Activated B cell treated with CpG ODN at 0.5 μM for 24 hours (primary cell): ENCODE data around the gene CFAP73. TPM values are rescaled to one million over a fixed set of nuclear protein-coding genes. Genes with fewer than 3 reads are reported as not detected.

Source experiments
- ATAC-seq: fragments of 200-7000 bp; cut with Tn5 transposase; one replicate; pipeline ENCODE4 v1.10.0; 2021; ENCODE audit warnings: low read depth, mild to moderate bottlenecking, moderate library complexity
- CTCF ChIA-PET: fragments of 350-600 bp; sonication (Branson Sonifier 250); formaldehyde crosslinking; loops from one replicate; lab custom pipeline; 2021; ENCODE audit warnings: antibody characterized with exemption; lab: Charles Lee
- POLR2A ChIA-PET: fragments of 350-600 bp; sonication (Branson Sonifier 250); formaldehyde crosslinking; loops from one replicate; lab custom pipeline; 2021; ENCODE audit warnings: antibody characterized with exemption; lab: Charles Lee
- DNase-seq: peaks from one replicate; pipeline ENCODE4 v3.0.0; 2022
- H3K27ac Mint-ChIP-seq: one replicate; pipeline ENCODE4 v1.8.0; 2020; ENCODE audit warnings: mixed read lengths
- H3K27me3 Mint-ChIP-seq: one replicate; pipeline ENCODE4 v1.8.0; 2021; ENCODE audit warnings: mixed read lengths
- H3K36me3 Mint-ChIP-seq: one replicate; pipeline ENCODE4 v1.8.0; 2021; ENCODE audit warnings: low read depth, mixed read lengths
- H3K4me1 Mint-ChIP-seq: one replicate; pipeline ENCODE4 v1.8.0; 2021; ENCODE audit warnings: mixed read lengths
- H3K4me3 Mint-ChIP-seq: one replicate; pipeline ENCODE4 v1.8.0; 2020; ENCODE audit warnings: mild to moderate bottlenecking, mixed read lengths
- H3K9me3 Mint-ChIP-seq: one replicate; pipeline ENCODE4 v1.8.0; 2020; ENCODE audit warnings: mixed read lengths
- CTCF ChIP-seq: fragments of 200-600 bp; IDR thresholded peaks from one replicate; pipeline ENCODE4 v1.8.0; 2022; ENCODE audit warnings: antibody characterized with exemption, mild to moderate bottlenecking
- intact Hi-C: fragments of 100-400 bp; cut with micrococcal nuclease; formaldehyde crosslinking; loops from one replicate; pipeline ENCODE4 v1.15.1; 2024
- total RNA-seq: library from RNA; stranded (reverse); gene quantifications from 2 replicates; pipeline ENCODE4 v1.2.3, GENCODE V29; 2022

CFAP73 gene
- total RNA-seq, 1 donor from 2014 or later, result 1.1 TPM

GRCh38 chr12:113144806-113145205, 4.7 kb upstream of the CFAP73 start:
- intact Hi-C loops, result no loop called here
- POLR2A ChIA-PET, result no interaction called here
- no peaks in the 10 kb centered on the region for H3K36me3 Mint-ChIP-seq

GRCh38 chr12:113145720-113146551, 3.6 kb upstream of the CFAP73 start:
- Mint-ChIP-seq H3K4me3 (no peak overlapping the region), H3K4me1 (peaks cover 21% of the 10 kb centered on the region), H3K36me3 (no peaks in the 10 kb centered on the region), H3K27ac (no peak overlapping the region), H3K9me3 (no peaks in the 10 kb centered on the region), H3K27me3 (no peaks in the 10 kb centered on the region)
- CTCF ChIA-PET, result no interaction called here
- intact Hi-C loops, result no loop called here
- DNase-seq, result no peak
- ATAC-seq, result no peak
- POLR2A ChIA-PET, result interaction anchor here (0.7 kb wide), 1 partner anchor 245 kb away, joined by 5 read pairs; no protein-coding TSS in a partner anchor
- no peak for TF ChIP-seq CTCF

More at GRCh38 chr12:113144806-113145205, 4.7 kb upstream of the CFAP73 start:
- no peak overlapping the region for H3K4me3 Mint-ChIP-seq
- no peak overlapping the region for H3K27ac Mint-ChIP-seq
- ATAC-seq, result no peak
- TF ChIP-seq CTCF, result no peak
- no peak for DNase-seq
- H3K27me3 Mint-ChIP-seq, result no peaks in the 10 kb centered on the region
- CTCF ChIA-PET, result no interaction called here
- H3K4me1 Mint-ChIP-seq, result peaks cover 25% of the 10 kb centered on the region
- H3K9me3 Mint-ChIP-seq, result no peaks in the 10 kb centered on the region

- TF ChIP-seq CTCF, result no peak
- POLR2A ChIA-PET, result interaction anchor here (0.7 to 1.1 kb wide), 2 partner anchors 11 to 77 kb away, joined by 3 to 7 read pairs; partner anchors contain the start of gene RASAL1
- CTCF ChIA-PET, result no interaction called here
- peaks cover 14% of the 10 kb centered on the region for H3K4me1 Mint-ChIP-seq
- peaks cover under 1% of the 10 kb centered on the region for H3K27me3 Mint-ChIP-seq
- no peaks in the 10 kb centered on the region for H3K36me3 Mint-ChIP-seq
- intact Hi-C loops, result no loop called here
- DNase-seq (no peak), ATAC-seq (no peak)
- H3K27ac Mint-ChIP-seq, result no peak overlapping the region
- H3K4me3 Mint-ChIP-seq, result no peak overlapping the region
- H3K9me3 Mint-ChIP-seq, result no peaks in the 10 kb centered on the region
Observed at GRCh38 chr12:113146999-113147398, 2.5 kb upstream of the CFAP73 start.

GRCh38 chr12:113151655-113152054, 2.1 kb downstream of the CFAP73 start:
- Mint-ChIP-seq H3K4me1 (peaks cover 24% of the 10 kb centered on the region), H3K36me3 (peaks cover 2% of the 10 kb centered on the region), H3K27ac (no peak overlapping the region), H3K4me3 (peak overlapping the region; percentile 80), H3K9me3 (no peaks in the 10 kb centered on the region), H3K27me3 (peaks cover 8% of the 10 kb centered on the region)
- POLR2A ChIA-PET, result interaction anchor here (1.1 to 2.7 kb wide), 2 partner anchors 9 to 30 kb away, joined by 5 to 14 read pairs; no protein-coding TSS in a partner anchor
- no peak for DNase-seq
- CTCF ChIA-PET, result interaction anchor here (1.0 to 1.6 kb wide), 2 partner anchors 77 to 159 kb away, joined by 3 to 8 read pairs; no protein-coding TSS in a partner anchor
- TF ChIP-seq CTCF, result no peak
- ATAC-seq, result no peak
- intact Hi-C loops, result loop anchor here (2.0 kb wide), 1 partner anchor 23 kb away; no protein-coding TSS in a partner anchor

- CTCF ChIA-PET, result interaction anchor here (0.9 to 2.7 kb wide), 16 partner anchors 10 to 160 kb away, joined by 3 to 46 read pairs (median 6); partner anchors contain the start of gene RASAL1
- ATAC-seq (no peak), DNase-seq (no peak)
- peaks cover 8% of the 10 kb centered on the region for H3K27me3 Mint-ChIP-seq
- no peaks in the 10 kb centered on the region for H3K9me3 Mint-ChIP-seq
- no peak for TF ChIP-seq CTCF
- H3K4me3 Mint-ChIP-seq, result peak overlapping the region; percentile 80
- POLR2A ChIA-PET, result interaction anchor here (0.8 to 2.7 kb wide), 7 partner anchors 10 to 60 kb away, joined by 3 to 14 read pairs (median 4); partner anchors contain the start of genes DDX54 and RITA1
- peaks cover 24% of the 10 kb centered on the region for H3K4me1 Mint-ChIP-seq
- peaks cover 9% of the 10 kb centered on the region for H3K36me3 Mint-ChIP-seq
- H3K27ac Mint-ChIP-seq, result no peak overlapping the region
- intact Hi-C loops, result loop anchor here (2.0 kb wide), 1 partner anchor 22 kb away; no protein-coding TSS in a partner anchor
Observed at GRCh38 chr12:113152196-113152834, 2.8 kb downstream of the CFAP73 start.
